WTC11 (cell line): Measurements from ENCODE around the gene PARK7.
"Not testable (repeated sequence)": the region's sequence is repeated elsewhere in the genome, so short reads cannot be mapped to it uniquely, and the experiment has no call there.

ENCODE experiments used
- ATF1 ChIP-seq: sonication (generic); formaldehyde crosslinking; IDR thresholded peaks from 2 replicates; pipeline ENCODE4 v1.8.1; 2023; ENCODE audit warnings: mild to moderate bottlenecking, moderate library complexity, missing genetic modification reagents
- ATF2 ChIP-seq: sonication (generic); formaldehyde crosslinking; IDR thresholded peaks from 2 replicates; pipeline ENCODE4 v1.8.1; 2022; ENCODE audit warnings: low read depth, missing genetic modification reagents, borderline replicate concordance
- CREM ChIP-seq: sonication (generic); formaldehyde crosslinking; IDR thresholded peaks from 2 replicates; pipeline ENCODE4 v1.8.1; 2022; ENCODE audit warnings: mild to moderate bottlenecking, missing genetic modification reagents, moderate library complexity
- GRHL2 ChIP-seq: fragments of 250-450 bp; sonication (Bioruptor Pico); IDR thresholded peaks from 2 replicates; pipeline ENCODE4 v1.8.0; 2022; ENCODE audit warnings: mild to moderate bottlenecking, moderate library complexity; ENCODE audit not compliant: insufficient replicate concordance, severe bottlenecking
- MAX ChIP-seq: sonication (generic); formaldehyde crosslinking; IDR thresholded peaks from 2 replicates; pipeline ENCODE4 v1.8.0; 2022; ENCODE audit warnings: mild to moderate bottlenecking, missing genetic modification reagents
- NFE2L1 ChIP-seq: sonication (generic); formaldehyde crosslinking; IDR thresholded peaks from 2 replicates; pipeline ENCODE4 v1.8.1; 2023; ENCODE audit warnings: missing genetic modification reagents
- NFYB ChIP-seq: sonication (generic); formaldehyde crosslinking; conservative IDR thresholded peaks from 2 replicates; pipeline ENCODE4 v1.8.0; 2022; ENCODE audit warnings: low read depth, missing genetic modification reagents
- NR2C2 ChIP-seq: sonication (generic); formaldehyde crosslinking; IDR thresholded peaks from 2 replicates; pipeline ENCODE4 v1.8.0; 2022; ENCODE audit warnings: mild to moderate bottlenecking, missing genetic modification reagents
- ZNF423 ChIP-seq: fragments of 250-450 bp; sonication (Bioruptor Pico); IDR thresholded peaks from 2 replicates; pipeline ENCODE4 v2.1.2; 2022; ENCODE audit warnings: mild to moderate bottlenecking, moderate library complexity
- TF ChIP-seq, protein P1 (sequence below): fragments of 200-600 bp; IDR thresholded peaks from 2 replicates; pipeline ENCODE4 v1.8.0; 2022; ENCODE audit warnings: antibody characterized with exemption
- TF ChIP-seq, protein P2 (sequence below): sonication (generic); formaldehyde crosslinking; IDR thresholded peaks from 2 replicates; pipeline ENCODE4 v1.8.0; 2022; ENCODE audit warnings: missing genetic modification reagents
- TF ChIP-seq, protein P3 (sequence below): sonication (generic); formaldehyde crosslinking; conservative IDR thresholded peaks from 2 replicates; pipeline ENCODE4 v1.8.1; 2022; ENCODE audit warnings: mild to moderate bottlenecking, missing genetic modification reagents

DNA sequence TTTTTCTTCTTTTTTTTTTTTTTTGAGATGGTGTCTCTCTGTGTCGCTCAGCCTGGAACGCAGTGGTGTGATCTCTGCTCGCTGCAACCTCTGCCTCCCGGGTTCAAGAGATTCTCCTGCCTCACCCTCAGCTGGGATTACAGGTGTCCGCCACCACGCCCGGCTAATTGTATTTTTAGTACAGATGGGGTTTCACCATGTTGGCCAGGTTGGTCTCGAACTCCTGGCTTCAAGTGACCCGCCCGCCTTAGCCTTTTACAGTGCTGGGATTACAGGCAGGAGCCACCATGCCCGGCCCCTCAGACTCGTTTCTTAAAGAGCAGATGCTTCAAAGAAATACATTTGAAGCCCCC, 1.8 kb downstream of the PARK7 start:
- not testable (repeated sequence) for TF ChIP-seq CREM (CRISPR knock-in tag); NR2C2 (CRISPR knock-in tag); ATF2 (CRISPR knock-in tag); GRHL2 (CRISPR knock-in tag); NFE2L1 (CRISPR knock-in tag); ATF1 (CRISPR knock-in tag); NFYB (CRISPR knock-in tag); MAX (CRISPR knock-in tag); ZNF423
- TF ChIP-seq, protein P1, sequence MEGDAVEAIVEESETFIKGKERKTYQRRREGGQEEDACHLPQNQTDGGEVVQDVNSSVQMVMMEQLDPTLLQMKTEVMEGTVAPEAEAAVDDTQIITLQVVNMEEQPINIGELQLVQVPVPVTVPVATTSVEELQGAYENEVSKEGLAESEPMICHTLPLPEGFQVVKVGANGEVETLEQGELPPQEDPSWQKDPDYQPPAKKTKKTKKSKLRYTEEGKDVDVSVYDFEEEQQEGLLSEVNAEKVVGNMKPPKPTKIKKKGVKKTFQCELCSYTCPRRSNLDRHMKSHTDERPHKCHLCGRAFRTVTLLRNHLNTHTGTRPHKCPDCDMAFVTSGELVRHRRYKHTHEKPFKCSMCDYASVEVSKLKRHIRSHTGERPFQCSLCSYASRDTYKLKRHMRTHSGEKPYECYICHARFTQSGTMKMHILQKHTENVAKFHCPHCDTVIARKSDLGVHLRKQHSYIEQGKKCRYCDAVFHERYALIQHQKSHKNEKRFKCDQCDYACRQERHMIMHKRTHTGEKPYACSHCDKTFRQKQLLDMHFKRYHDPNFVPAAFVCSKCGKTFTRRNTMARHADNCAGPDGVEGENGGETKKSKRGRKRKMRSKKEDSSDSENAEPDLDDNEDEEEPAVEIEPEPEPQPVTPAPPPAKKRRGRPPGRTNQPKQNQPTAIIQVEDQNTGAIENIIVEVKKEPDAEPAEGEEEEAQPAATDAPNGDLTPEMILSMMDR: not testable (repeated sequence)
- TF ChIP-seq, protein P2, sequence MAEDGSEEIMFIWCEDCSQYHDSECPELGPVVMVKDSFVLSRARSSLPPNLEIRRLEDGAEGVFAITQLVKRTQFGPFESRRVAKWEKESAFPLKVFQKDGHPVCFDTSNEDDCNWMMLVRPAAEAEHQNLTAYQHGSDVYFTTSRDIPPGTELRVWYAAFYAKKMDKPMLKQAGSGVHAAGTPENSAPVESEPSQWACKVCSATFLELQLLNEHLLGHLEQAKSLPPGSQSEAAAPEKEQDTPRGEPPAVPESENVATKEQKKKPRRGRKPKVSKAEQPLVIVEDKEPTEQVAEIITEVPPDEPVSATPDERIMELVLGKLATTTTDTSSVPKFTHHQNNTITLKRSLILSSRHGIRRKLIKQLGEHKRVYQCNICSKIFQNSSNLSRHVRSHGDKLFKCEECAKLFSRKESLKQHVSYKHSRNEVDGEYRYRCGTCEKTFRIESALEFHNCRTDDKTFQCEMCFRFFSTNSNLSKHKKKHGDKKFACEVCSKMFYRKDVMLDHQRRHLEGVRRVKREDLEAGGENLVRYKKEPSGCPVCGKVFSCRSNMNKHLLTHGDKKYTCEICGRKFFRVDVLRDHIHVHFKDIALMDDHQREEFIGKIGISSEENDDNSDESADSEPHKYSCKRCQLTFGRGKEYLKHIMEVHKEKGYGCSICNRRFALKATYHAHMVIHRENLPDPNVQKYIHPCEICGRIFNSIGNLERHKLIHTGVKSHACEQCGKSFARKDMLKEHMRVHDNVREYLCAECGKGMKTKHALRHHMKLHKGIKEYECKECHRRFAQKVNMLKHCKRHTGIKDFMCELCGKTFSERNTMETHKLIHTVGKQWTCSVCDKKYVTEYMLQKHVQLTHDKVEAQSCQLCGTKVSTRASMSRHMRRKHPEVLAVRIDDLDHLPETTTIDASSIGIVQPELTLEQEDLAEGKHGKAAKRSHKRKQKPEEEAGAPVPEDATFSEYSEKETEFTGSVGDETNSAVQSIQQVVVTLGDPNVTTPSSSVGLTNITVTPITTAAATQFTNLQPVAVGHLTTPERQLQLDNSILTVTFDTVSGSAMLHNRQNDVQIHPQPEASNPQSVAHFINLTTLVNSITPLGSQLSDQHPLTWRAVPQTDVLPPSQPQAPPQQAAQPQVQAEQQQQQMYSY (CRISPR knock-in tag): not testable (repeated sequence)
- TF ChIP-seq, protein P3, sequence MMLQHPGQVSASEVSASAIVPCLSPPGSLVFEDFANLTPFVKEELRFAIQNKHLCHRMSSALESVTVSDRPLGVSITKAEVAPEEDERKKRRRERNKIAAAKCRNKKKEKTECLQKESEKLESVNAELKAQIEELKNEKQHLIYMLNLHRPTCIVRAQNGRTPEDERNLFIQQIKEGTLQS (CRISPR knock-in tag): not testable (repeated sequence)
